Activated gamma-delta T cell treated with Interleukin-2 at 50 U/mL for 16 hours (primary cell): ENCODE results near the gene CDADC1.

Source experiments
- DNase-seq: peaks from one replicate; pipeline ENCODE4 v3.0.0-alpha.2; 2020

The CDADC1 gene

GRCh38 chr13:49247643-49248621 is at the start of gene CDADC1:
Gene CDADC1, plus strand, starts transcription at chr13:49247925. Its CDS starts 113 bp downstream, at chr13:49248038.
- peak; percentile 85 for DNase-seq

DNA sequence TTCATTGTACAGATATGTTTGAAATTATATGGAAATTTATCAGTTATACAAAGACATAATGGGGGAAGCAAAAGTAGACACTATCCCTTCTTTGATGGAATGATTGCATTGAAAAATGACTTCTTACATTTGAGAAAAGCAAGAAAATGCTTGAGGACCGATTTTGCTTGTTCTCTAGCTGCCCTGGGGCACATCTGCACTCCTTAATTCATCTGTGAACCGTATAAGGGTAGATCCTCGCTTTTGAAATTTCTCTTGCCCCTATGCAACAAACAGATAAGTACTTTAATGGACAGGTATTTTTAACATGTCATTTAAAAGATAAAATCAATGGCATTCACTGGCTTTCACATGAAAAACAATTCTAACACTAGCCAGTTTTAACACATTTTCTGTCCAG is 41.1 kb upstream of the CDADC1 start:
- DNase-seq = no peak

GRCh38 chr13:49208619-49209018 is 39.1 kb upstream of the CDADC1 start:
- DNase-seq = no peak

- DNase-seq = no peak
Observed at GRCh38 chr13:49210114-49210513, 37.6 kb upstream of the CDADC1 start.

DNA sequence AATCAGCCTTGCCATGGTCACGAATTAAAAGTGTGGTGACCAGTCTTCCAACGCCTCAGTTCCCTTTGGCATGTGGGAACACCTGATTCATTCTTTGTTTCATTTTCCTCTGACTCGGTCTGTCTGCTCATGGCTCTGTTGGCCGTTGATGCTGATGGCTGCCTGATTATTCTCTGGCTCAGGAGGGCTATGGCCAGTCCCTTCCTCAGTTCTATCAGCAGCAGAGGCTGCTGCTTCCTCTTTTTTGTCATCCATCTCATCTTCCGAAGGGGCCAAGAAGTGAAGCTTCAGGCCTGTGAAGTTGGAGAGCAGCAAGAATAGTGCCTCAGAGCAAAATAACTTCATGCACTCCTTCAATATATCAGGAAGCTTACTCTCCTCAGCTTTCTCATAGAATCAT is 37.1 kb upstream of the CDADC1 start:
- DNase-seq = no peak

GRCh38 chr13:49213539-49213938 is 34.2 kb upstream of the CDADC1 start:
- DNase-seq = no peak

GRCh38 chr13:49213997-49214916 is 33.5 kb upstream of the CDADC1 start:
- DNase-seq = no peak

DNA sequence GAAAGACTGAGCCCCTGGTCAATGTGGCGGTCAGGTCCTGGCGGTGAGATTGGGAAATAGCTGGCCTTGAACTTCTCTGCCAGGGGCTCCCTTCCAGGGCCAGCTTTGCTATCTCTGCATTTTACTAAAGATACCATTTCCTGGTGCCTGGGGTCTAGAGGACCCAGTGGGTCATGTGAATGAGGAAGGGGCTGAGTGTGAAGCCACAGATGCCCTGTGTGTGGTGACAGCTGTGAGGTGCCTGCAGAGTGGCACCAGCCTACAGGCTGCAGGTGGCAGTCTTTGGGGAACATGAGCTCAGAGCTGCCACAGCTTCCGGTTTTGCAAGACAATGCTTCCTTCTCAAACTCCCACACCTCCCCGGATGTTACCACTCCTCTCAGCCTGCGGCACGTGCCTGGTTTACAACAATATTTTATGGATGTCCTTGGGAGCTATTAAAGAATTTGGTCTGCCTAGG is 32.8 kb upstream of the CDADC1 start:
- peak; percentile 38 for DNase-seq

GRCh38 chr13:49216334-49216733 is 31.4 kb upstream of the CDADC1 start:
- no peak for DNase-seq

DNA sequence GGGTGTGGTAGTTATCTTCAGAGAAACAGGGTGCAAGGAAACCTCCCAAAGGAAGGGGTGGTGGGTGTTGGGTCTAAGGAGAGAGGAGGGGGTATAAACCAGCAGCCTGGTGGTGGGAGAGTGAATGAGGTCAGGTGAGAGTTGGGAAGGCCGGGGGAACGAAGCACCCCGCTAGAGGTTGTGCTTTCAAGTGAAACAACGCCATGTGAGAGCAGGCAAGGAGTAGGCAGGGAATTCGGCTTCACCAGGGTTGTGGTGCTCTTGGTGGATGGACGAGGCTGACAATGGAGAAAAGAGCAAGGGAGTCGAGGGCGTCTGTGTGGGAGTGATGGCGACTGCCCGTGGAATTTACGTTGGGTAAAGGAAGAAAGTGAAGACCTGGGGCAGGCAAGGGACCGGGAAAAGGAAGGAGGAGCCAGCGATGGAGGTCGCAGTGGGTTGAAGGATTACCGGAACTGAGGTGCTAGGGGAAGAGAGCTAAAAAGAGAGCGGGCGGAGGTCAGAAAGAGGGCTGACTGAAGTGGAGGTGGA is 29.7 kb upstream of the CDADC1 start:
- no peak for DNase-seq

DNA sequence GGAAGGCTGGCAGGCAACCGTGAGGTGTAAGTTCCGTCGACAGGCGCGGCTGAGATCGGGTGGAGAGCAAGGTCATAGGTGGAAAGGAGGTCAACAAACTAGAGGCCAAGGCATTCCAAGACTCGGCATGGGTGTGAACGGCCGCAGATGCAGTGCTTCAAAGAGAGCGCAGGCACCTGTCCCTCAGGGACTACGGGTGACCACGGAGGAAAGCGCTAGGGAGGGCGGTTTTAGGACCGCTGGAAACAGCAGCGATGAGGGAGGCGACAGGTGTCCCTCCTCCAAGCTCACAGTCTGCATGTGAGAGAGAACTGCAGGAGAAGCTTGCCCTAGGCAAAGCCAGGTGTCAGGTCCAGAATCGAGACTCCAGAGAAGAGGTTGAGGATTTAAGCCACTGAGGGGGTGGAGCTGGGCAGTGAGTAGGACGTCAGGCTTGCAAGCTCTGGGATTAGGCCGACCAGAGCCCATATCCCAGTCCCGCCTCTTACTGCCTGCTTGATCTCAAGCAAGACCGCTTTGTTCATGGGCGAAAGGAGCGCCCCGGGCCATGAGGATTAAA is 29.2 kb upstream of the CDADC1 start:
- no peak for DNase-seq

DNA sequence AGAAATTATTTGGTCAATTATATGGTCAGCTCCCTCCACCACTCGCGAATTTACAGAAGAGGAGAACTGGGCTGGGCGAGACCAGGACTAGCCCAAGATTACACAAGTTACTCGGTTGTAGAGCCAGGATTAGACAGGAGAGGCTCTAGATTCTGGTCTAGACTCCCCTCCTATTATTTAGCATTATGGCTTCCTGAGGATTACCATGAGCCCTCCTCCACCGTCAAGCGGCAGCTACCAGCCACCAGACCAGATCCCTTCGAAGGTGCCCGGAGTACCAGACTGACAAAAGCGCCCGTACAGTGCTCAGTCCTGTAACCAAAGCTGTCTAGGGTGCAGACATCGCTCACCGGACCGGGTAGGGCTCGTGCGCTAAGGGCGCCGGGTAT is 28.1 kb upstream of the CDADC1 start:
- DNase-seq = no peak

DNA sequence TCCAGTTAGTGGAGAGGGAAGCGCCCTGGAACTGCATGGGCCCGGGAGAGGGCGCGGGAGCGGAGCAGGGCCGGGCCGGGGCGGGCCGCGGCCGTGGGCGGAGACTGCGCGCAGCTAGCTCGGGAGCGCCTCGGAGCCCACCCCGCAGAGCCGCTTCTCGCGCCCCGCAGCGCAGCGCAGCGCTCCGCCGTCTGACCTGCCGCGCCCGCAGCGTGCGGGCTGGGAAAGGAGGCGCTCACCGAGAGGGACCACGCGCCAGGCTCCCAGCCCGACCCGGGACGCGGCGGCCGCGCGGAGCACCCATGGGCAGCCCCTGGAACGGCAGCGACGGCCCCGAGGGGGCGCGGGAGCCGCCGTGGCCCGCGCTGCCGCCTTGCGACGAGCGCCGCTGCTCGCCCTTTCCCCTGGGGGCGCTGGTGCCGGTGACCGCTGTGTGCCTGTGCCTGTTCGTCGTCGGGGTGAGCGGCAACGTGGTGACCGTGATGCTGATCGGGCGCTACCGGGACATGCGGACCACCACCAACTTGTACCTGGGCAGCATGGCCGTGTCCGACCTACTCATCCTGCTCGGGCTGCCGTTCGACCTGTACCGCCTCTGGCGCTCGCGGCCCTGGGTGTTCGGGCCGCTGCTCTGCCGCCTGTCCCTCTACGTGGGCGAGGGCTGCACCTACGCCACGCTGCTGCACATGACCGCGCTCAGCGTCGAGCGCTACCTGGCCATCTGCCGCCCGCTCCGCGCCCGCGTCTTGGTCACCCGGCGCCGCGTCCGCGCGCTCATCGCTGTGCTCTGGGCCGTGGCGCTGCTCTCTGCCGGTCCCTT is 27.5 kb upstream of the CDADC1 start, which contains the start of gene MLNR:
Gene MLNR, plus strand, starts transcription at position 303 of the 820 bp plus-strand sequence. Its CDS starts 0 bp downstream, at position 303.
- DNase-seq = peak; percentile 36

- no peak for DNase-seq
Observed at GRCh38 chr13:49220856-49221589, 26.7 kb upstream of the CDADC1 start.

DNA sequence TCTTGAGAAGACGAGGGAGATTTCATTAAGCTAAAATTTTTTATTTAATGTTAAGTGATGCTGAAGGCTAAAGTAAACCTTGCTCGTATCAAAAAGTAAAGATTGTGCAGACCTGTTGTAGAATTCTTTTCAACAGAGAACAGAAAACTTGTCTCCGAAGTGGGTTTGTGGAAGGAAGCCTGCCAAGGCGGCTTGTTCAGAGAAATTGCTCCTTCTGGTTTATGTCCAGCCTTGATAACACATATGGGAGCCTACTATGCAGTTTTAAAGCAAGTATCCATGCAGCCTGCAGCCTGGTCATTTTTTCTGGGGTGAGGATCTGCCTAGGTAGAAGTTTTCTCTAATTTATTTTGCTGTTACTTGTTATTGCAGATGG is 26.1 kb upstream of the CDADC1 start:
- no peak for DNase-seq

- DNase-seq = no peak
Observed at GRCh38 chr13:49225223-49226042, 22.3 kb upstream of the CDADC1 start.

DNA sequence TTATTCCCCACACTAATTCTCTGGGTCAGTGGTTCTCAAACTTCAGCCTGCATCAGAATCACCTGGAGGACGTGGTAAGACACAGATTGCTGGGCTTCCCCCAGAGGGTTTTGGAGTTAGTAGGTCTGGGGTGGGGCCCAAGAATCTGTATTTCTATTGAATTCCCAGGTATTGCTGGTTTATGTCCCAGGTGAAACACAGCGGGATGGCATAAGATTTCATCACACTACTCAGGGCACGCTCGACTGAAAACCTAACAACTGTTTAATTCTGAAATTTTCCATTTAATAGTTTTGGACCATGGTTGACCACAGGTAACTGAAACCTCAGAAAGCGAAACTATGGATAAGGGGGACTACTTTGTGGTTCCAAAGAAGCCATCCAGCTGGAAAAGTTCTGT is 21.1 kb upstream of the CDADC1 start:
- no peak for DNase-seq

DNA sequence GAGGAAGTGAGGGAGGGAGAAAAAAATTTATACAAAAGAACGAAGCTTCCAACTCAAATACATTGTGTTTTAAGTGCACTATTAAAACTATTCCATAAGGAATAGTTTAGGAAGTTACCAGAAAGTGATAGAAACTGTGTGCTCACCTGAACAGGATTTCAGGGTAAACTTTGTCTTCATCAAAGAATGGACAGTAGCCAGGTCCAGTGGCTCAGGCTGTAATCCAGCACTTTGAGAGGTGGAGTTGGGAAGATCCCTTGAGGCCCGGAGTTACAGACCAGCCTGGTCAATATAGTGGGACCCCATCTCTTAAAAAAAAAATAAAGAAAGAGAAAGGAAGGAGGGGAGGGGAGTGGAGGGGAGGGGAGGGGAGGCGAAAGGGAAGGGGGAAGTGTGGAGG is 13.0 kb upstream of the CDADC1 start:
- no peak for DNase-seq

GRCh38 chr13:49235856-49236431 is 11.8 kb upstream of the CDADC1 start:
- no peak for DNase-seq

DNA sequence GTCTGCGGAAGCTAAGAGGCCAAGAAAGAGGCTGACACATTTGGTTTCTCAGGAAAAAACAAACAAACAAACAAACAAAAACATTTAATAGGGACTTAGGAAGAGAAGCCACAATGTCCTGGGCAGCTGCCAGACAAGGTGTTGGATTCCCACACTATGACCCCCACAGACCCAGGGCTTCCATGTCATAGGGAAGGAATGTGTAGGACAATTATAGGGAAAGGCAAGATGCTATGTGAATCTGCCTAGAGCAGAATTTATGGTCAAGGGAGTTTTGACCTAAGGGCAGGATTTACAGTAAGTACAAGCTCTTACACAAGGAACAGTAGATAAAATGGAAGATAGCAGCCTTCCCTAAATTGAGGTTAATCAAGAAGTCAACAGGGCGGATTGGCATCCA is 9.1 kb upstream of the CDADC1 start:
- no peak for DNase-seq
